SK-N-DZ (cell line): ENCODE results near the gene TTC21B.

ENCODE experiments used
- DNase-seq: peaks from one replicate; pipeline ENCODE4 v3.0.0-alpha.2; 2015; ENCODE audit warnings: low spot score

The TTC21B gene

GRCh38 chr2:165837122-165837521 lies 116.5 kb downstream of the TTC21B start:
- DNase-seq: no peak

- no peak for DNase-seq
Measured at GRCh38 chr2:165835363-165835762, 118.2 kb downstream of the TTC21B start.

DNA sequence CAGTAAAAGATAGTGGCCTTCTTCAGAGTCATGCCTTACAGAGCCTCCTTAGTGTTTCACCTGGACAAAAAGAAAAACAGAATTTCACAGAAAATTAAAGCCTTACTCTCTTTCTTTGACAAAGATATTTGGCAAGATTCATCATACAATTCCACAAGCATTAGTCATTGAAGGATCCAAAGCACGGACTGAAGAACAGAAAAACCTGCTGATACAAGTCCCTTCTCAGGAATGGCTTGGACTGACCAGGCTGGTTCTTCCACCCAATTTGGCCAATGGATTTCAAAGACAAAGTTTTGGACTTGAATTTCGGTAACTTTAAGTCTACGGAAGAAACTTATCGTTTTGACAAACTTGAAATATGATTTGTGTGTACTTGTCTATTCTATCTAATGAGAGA lies 120.4 kb downstream of the TTC21B start:
- no peak for DNase-seq

- DNase-seq: no peak
Measured at GRCh38 chr2:165827921-165828276, 125.7 kb downstream of the TTC21B start.

- no peak for DNase-seq
Measured at GRCh38 chr2:165827016-165827920, 126.3 kb downstream of the TTC21B start.

DNA sequence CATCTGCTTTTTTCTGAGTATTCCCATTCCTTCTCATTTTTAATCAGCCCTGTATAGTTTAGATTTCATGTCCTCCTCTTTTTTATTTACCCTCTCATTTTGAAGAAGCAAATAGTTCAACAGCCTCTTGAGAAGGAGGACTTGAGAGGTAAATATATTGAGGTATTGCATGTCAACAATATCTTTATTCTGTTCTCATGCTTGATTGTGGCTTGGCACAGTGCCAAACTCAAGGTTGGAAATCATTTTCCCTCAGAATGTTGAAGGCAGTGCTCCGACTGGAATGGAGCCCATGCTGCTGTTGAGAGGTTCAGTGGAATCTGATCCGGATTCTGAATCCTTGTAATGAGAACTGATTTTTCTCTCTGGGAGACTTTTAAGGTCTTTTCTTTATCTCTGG lies 128.5 kb downstream of the TTC21B start:
- DNase-seq: no peak
